Measurements from ENCODE around the gene CNBP. TPM values are rescaled to one million over a fixed set of nuclear protein-coding genes. Genes with fewer than 3 reads are reported as not detected.
A peak's percentile ranks its signal among the peaks of the same experiment; 100 is the strongest.

Gene CNBP
- polyA plus RNA-seq, 1 donor from 2014 or later = 329 TPM

DNA sequence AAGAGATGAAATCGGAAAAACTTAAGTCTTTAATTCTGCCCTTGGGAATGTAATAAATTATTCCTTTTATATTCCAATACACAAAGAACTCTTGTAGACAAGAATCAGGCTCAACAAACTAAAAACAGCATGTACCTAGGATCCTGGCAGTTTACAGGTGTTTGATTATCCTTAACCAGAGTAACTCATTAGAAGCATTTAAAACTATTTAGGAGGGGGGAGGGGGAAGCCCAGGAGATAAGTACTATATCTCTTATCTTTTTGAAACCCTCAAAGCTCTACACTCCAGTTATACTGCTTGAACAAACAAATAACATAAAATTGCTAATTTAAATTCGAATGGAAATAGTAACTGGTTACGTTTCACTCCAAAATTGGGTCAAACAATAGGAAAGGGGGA is 1.9 kb downstream of the CNBP start:
- Histone ChIP-seq H3K36me3 (ENCODE audit: insufficient read depth, low read length) (no peaks in the 10 kb centered on the region), H4K20me1 (ENCODE audit: insufficient read depth) (peaks cover 8% of the 10 kb centered on the region), H3K9me2 (ENCODE audit: insufficient read depth, low read length) (no peaks in the 10 kb centered on the region), H2AFZ (ENCODE audit: low read depth, low read length) (no peak overlapping the region), H3K9me3 (ENCODE audit: low read length) (no peaks in the 10 kb centered on the region), H3K4me3 (ENCODE audit: low read length) (peak overlapping the region; percentile 99), H3K4me2 (ENCODE audit: low read length) (peak overlapping the region; percentile 99), H3F3A (ENCODE audit: insufficient read depth, low read length, poor library complexity, severe bottlenecking) (peaks cover 6% of the 10 kb centered on the region), H3K27me3 (ENCODE audit: insufficient read depth, low read depth, low read length) (no peaks in the 10 kb centered on the region), H3K9ac (ENCODE audit: low read length) (peak overlapping the region; percentile 96), H3K79me2 (replicated peaks; ENCODE audit: insufficient read depth, low read length) (peaks cover 72% of the 10 kb centered on the region), H3K27ac (ENCODE audit: low read length) (no peak overlapping the region)
- TF ChIP-seq EP300 (conservative IDR thresholded peaks at IDR 0.05; ENCODE audit: poor library complexity, severe bottlenecking) (no peak), EZH2 (IDR thresholded peaks at IDR 0.05; ENCODE audit: borderline replicate concordance, insufficient read depth, low read length, poor library complexity, severe bottlenecking) (no peak), SMC3 (conservative IDR thresholded peaks at IDR 0.05; ENCODE audit: poor library complexity) (no peak), TAF1 (IDR thresholded peaks at IDR 0.05; ENCODE audit: low read depth) (no peak), POLR2AphosphoS5 (IDR thresholded peaks at IDR 0.05) (no peak), RAD21 (conservative IDR thresholded peaks at IDR 0.05) (no peak), MXI1 (conservative IDR thresholded peaks at IDR 0.05; ENCODE audit: poor library complexity, severe bottlenecking) (no peak)
- TF ChIP-seq, protein P1, sequence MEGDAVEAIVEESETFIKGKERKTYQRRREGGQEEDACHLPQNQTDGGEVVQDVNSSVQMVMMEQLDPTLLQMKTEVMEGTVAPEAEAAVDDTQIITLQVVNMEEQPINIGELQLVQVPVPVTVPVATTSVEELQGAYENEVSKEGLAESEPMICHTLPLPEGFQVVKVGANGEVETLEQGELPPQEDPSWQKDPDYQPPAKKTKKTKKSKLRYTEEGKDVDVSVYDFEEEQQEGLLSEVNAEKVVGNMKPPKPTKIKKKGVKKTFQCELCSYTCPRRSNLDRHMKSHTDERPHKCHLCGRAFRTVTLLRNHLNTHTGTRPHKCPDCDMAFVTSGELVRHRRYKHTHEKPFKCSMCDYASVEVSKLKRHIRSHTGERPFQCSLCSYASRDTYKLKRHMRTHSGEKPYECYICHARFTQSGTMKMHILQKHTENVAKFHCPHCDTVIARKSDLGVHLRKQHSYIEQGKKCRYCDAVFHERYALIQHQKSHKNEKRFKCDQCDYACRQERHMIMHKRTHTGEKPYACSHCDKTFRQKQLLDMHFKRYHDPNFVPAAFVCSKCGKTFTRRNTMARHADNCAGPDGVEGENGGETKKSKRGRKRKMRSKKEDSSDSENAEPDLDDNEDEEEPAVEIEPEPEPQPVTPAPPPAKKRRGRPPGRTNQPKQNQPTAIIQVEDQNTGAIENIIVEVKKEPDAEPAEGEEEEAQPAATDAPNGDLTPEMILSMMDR (IDR thresholded peaks at IDR 0.05; ENCODE audit: poor library complexity, severe bottlenecking) = no peak
- TF ChIP-seq, protein P2, sequence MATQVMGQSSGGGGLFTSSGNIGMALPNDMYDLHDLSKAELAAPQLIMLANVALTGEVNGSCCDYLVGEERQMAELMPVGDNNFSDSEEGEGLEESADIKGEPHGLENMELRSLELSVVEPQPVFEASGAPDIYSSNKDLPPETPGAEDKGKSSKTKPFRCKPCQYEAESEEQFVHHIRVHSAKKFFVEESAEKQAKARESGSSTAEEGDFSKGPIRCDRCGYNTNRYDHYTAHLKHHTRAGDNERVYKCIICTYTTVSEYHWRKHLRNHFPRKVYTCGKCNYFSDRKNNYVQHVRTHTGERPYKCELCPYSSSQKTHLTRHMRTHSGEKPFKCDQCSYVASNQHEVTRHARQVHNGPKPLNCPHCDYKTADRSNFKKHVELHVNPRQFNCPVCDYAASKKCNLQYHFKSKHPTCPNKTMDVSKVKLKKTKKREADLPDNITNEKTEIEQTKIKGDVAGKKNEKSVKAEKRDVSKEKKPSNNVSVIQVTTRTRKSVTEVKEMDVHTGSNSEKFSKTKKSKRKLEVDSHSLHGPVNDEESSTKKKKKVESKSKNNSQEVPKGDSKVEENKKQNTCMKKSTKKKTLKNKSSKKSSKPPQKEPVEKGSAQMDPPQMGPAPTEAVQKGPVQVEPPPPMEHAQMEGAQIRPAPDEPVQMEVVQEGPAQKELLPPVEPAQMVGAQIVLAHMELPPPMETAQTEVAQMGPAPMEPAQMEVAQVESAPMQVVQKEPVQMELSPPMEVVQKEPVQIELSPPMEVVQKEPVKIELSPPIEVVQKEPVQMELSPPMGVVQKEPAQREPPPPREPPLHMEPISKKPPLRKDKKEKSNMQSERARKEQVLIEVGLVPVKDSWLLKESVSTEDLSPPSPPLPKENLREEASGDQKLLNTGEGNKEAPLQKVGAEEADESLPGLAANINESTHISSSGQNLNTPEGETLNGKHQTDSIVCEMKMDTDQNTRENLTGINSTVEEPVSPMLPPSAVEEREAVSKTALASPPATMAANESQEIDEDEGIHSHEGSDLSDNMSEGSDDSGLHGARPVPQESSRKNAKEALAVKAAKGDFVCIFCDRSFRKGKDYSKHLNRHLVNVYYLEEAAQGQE (IDR thresholded peaks at IDR 0.05; ENCODE audit: borderline replicate concordance) = no peak

DNA sequence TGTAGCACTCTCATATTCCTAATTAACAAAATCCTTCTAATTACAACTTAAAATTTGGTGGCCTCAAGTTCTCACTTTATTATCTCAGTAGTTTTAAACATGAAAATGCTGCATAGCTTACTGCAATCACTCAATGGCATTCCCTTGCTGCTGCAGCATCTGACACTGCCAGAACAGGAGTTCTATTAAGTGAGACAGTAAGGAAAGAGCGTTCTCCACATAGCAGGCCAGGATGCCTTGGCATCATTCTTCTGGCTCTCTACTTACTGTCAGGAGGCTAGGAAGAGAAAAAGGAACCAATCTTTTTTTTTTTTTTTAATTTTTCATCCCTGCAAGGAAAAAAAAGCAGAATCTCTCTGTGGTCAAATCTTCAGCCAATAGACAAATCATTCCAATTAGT is 3.2 kb downstream of the CNBP start:
- no peak overlapping the region for H3K9ac ChIP-seq (ENCODE audit: low read length)
- H3K27me3 ChIP-seq (ENCODE audit: insufficient read depth, low read depth, low read length) = no peaks in the 10 kb centered on the region
- no peaks in the 10 kb centered on the region for H3K36me3 ChIP-seq (ENCODE audit: insufficient read depth, low read length)
- H3K4me3 ChIP-seq (ENCODE audit: low read length) = no peak overlapping the region
- peaks cover 85% of the 10 kb centered on the region for H3K79me2 ChIP-seq (replicated peaks; ENCODE audit: insufficient read depth, low read length)
- H3F3A ChIP-seq (ENCODE audit: insufficient read depth, low read length, poor library complexity, severe bottlenecking) = peaks cover 6% of the 10 kb centered on the region
- no peak overlapping the region for H3K27ac ChIP-seq (ENCODE audit: low read length)
- no peaks in the 10 kb centered on the region for H3K9me3 ChIP-seq (ENCODE audit: low read length)
- H4K20me1 ChIP-seq (ENCODE audit: insufficient read depth) = peaks cover 14% of the 10 kb centered on the region
- no peak overlapping the region for H2AFZ ChIP-seq (ENCODE audit: low read depth, low read length)
- no peak overlapping the region for H3K4me2 ChIP-seq (ENCODE audit: low read length)
- no peak for TF ChIP-seq EZH2 (IDR thresholded peaks at IDR 0.05; ENCODE audit: borderline replicate concordance, insufficient read depth, low read length, poor library complexity, severe bottlenecking)
- TF ChIP-seq TAF1 (IDR thresholded peaks at IDR 0.05; ENCODE audit: low read depth) = no peak
- no peak for TF ChIP-seq EP300 (conservative IDR thresholded peaks at IDR 0.05; ENCODE audit: poor library complexity, severe bottlenecking)
- TF ChIP-seq RAD21 (conservative IDR thresholded peaks at IDR 0.05) = no peak
- no peak for TF ChIP-seq SMC3 (conservative IDR thresholded peaks at IDR 0.05; ENCODE audit: poor library complexity)
- TF ChIP-seq, protein P1 (IDR thresholded peaks at IDR 0.05; ENCODE audit: poor library complexity, severe bottlenecking) = no peak
- TF ChIP-seq, protein P2 (IDR thresholded peaks at IDR 0.05; ENCODE audit: borderline replicate concordance) = no peak
- no peak for TF ChIP-seq POLR2AphosphoS5 (IDR thresholded peaks at IDR 0.05)
- no peak for TF ChIP-seq MXI1 (conservative IDR thresholded peaks at IDR 0.05; ENCODE audit: poor library complexity, severe bottlenecking)
- H3K9me2 ChIP-seq (ENCODE audit: insufficient read depth, low read length) = no peaks in the 10 kb centered on the region
